ENCODE data around the gene BPIFB6.

The BPIFB6 gene

DNA sequence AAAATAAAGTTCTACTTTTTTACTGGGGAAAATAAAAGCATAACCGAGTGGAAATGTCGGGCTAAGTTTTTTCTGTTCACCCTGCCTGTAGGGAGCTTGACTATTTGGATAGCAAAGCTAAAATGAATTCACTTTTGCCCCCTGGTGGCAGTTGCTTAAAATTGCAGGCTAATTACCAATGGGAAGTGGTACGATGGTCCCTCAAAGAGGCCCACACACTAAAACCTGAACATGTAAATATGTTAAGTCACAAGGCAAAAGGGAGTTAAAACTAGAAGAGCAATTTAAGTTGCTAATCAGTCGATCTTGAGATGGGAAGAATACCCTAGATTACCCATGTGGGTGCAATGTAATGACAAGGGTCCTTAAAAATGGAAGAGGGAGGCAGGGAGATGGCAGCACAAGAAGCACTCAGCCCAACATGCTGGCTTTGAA lies 26.3 kb upstream of the BPIFB6 start:
- Histone ChIP-seq H3K9me3 (ENCODE audit: control insufficient read depth, low read depth, low read length) (no peaks in the 10 kb centered on the region), H3K27me3 (ENCODE audit: control insufficient read depth, insufficient read depth, low read length) (no peaks in the 10 kb centered on the region), H3K4me1 (ENCODE audit: control insufficient read depth, low read depth, low read length) (no peaks in the 10 kb centered on the region), H3K4me3 (ENCODE audit: low read length) (no peak overlapping the region), H3K27ac (ENCODE audit: low read length) (no peak overlapping the region), H3K36me3 (ENCODE audit: control insufficient read depth, low read depth, low read length) (no peaks in the 10 kb centered on the region), H3K9ac (ENCODE audit: low read length) (no peak overlapping the region)

DNA sequence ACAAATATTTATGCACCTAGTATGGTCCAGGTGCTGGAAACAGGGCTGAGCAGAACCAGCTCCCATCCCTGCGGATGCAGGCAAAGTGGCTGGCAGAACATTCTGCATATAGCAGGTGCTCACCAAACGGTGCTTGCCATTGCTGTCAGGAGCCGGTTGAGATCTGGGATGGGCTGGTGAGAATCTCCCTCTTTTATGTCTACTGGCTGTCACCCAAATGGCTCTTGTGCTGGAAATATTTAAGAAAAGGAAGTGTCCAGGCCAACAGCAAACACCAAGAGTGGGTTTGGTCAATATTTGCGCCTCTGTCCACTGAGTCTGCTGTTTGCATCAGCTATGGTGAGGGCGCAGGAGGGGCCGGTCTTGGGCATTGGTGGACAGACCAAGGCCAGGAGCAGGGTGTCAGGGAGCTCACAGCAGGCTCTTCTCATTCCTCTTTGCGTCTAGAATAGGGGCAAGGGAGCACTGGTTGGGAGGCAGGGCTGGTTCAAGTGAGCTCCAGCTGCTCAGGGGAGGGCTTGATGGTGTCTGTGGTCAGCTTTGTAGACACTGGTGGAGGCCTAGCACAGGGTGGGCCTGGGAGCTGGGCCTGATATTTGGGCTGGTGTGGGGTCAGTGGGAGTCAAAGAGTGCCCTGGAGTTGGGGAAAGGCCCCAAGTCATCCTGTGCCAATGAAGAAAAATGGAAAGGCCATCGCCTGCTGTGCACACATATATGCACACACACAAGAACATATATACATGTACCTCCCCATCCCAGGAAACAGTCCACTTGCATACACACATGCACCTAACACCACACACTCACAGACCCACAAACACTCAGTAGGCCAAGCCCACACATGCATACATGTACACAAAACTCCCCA lies 25.3 kb upstream of the BPIFB6 start:
- H3K9ac ChIP-seq (ENCODE audit: low read length): no peak overlapping the region
- no peaks in the 10 kb centered on the region for H3K36me3 ChIP-seq (ENCODE audit: control insufficient read depth, low read depth, low read length)
- no peak overlapping the region for H3K27ac ChIP-seq (ENCODE audit: low read length)
- no peaks in the 10 kb centered on the region for H3K4me1 ChIP-seq (ENCODE audit: control insufficient read depth, low read depth, low read length)
- H3K9me3 ChIP-seq (ENCODE audit: control insufficient read depth, low read depth, low read length): no peaks in the 10 kb centered on the region
- no peak overlapping the region for H3K4me3 ChIP-seq (ENCODE audit: low read length)
- H3K27me3 ChIP-seq (ENCODE audit: control insufficient read depth, insufficient read depth, low read length): no peaks in the 10 kb centered on the region

DNA sequence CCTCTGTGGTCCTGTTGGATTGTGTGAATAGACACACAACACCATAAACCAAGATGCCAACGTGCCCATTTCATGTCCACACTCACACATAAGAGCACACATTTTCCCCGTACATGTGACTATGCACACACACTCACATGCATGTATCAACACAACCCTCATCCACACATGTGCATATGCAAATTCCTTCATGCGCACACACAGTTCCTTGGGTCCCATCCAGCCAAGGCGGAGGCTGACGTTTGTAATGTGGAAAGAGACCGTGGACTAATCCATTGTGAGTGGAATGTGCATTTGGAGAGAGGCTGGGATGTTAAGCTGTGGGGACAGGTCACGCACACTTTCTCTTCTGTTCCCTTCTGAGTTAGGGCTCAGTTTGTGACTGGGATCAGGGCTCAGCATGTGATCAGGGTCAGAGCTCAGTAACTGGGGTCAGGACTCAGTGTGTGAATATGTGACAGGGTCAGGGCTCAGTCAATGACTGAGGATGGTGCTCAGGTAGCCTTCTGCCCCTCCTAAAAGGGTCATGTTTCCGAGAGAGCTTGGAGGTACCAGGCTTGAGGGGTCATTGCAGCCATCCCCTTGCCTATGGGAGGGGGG lies 24.6 kb upstream of the BPIFB6 start:
- no peaks in the 10 kb centered on the region for H3K4me1 ChIP-seq (ENCODE audit: control insufficient read depth, low read depth, low read length)
- no peaks in the 10 kb centered on the region for H3K27me3 ChIP-seq (ENCODE audit: control insufficient read depth, insufficient read depth, low read length)
- H3K36me3 ChIP-seq (ENCODE audit: control insufficient read depth, low read depth, low read length): no peaks in the 10 kb centered on the region
- H3K9me3 ChIP-seq (ENCODE audit: control insufficient read depth, low read depth, low read length): no peaks in the 10 kb centered on the region
- H3K9ac ChIP-seq (ENCODE audit: low read length): no peak overlapping the region
- H3K27ac ChIP-seq (ENCODE audit: low read length): no peak overlapping the region
- H3K4me3 ChIP-seq (ENCODE audit: low read length): no peak overlapping the region

DNA sequence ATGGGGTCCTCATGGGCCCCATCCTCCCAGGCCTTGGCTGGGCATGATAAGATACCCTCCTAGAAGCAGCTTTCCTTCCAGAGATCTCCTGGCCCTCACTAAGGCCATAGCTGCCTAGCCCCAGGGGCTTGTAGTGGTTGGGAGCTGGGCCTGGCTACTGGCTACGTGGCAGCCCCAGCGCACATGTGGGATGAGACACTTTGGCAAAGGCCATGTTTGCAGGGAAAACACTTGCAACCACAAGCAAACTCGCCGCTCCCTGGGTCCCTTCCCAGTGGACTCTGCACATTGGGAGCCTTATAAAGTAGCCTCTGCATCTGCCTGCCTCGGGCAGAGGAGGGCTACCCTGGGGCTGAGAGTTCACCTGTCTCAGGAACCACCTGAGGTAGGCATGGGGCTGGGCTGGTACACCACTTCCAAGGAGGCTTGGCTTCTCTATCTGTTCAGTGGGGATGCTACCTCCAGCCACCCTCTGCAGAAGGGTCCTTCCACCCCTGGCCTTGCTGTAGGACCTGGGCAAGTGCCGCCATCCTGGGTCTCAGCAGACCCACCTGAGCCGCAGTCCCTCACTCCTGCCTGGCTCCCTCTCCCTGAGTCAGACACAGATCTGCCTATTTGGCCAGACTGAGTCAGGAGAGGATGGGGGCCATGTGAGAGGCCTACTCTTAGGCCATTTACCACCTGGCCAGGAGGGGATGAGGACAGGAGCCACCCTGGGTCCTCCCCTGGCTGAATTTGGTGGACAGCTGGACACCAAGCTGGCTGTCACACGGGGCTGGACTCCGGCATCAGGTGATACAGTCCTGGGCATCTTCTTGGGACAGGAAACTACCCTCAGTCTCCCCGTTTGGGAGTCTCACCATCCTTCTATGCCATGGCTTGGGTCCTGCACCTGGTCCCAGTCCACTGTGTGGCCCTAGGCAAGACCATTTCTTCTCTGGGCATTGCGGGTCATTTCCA lies 23.8 kb upstream of the BPIFB6 start, which contains the start of gene BPIFB2:
BPIFB2 (plus strand) TSS at position 329 of the 960 bp plus-strand sequence. CDS start 871 bp downstream, outside the sequence.
- no peak within 1 kb of the TSS for H3K27ac ChIP-seq (ENCODE audit: low read length)
- no peaks in the 10 kb centered on the region for H3K4me1 ChIP-seq (ENCODE audit: control insufficient read depth, low read depth, low read length)
- H3K27me3 ChIP-seq (ENCODE audit: control insufficient read depth, insufficient read depth, low read length): no peaks in the 10 kb centered on the region
- H3K36me3 ChIP-seq (ENCODE audit: control insufficient read depth, low read depth, low read length): no peaks in the 10 kb centered on the region
- no peak within 1 kb of the TSS for H3K4me3 ChIP-seq (ENCODE audit: low read length)
- H3K9ac ChIP-seq (ENCODE audit: low read length): no peak within 1 kb of the TSS
- no peaks in the 10 kb centered on the region for H3K9me3 ChIP-seq (ENCODE audit: control insufficient read depth, low read depth, low read length)

DNA sequence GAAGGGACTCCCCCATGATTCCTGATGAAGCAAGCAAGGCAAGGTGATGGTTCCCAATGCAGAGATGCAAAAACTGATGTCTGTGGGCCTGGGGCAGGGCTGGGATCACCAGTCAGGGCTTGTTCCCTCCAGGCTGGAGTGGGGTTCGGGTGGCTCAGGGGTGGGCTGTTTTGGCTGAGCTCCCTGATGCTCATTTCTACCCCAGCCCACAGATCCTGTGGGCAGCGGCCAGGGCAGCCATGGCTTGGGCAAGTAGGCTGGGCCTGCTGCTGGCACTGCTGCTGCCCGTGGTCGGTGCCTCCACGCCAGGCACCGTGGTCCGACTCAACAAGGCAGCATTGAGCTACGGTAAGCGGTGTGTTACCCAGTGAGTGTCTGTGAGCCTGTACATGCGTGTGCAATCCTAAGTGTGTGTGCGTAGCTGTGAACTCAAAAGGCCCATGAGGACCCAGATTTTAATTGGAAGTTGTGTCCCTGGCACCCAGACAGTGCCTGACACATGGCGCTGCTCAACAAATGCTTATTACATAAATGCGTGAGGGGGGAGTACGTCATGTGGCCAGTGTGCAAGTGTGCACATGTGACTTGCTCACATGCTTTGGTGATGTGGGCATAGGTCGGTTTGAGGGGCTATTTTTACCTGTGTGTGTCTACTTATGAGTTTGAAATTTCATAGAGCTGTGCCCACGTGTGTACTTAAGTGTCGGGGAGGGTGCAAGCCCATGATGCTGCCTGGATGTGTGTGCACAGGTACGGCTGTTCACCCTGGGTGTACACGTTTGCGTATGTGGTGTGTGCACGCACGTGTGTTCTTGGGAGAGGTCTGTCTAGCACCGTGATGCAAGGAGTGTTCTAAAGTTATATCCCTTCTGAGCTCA lies 22.9 kb upstream of the BPIFB6 start:
- Histone ChIP-seq H3K4me3 (ENCODE audit: low read length) (no peak overlapping the region), H3K27ac (ENCODE audit: low read length) (no peak overlapping the region), H3K27me3 (ENCODE audit: control insufficient read depth, insufficient read depth, low read length) (no peaks in the 10 kb centered on the region), H3K9ac (ENCODE audit: low read length) (no peak overlapping the region), H3K9me3 (ENCODE audit: control insufficient read depth, low read depth, low read length) (no peaks in the 10 kb centered on the region), H3K4me1 (ENCODE audit: control insufficient read depth, low read depth, low read length) (no peaks in the 10 kb centered on the region), H3K36me3 (ENCODE audit: control insufficient read depth, low read depth, low read length) (no peaks in the 10 kb centered on the region)

DNA sequence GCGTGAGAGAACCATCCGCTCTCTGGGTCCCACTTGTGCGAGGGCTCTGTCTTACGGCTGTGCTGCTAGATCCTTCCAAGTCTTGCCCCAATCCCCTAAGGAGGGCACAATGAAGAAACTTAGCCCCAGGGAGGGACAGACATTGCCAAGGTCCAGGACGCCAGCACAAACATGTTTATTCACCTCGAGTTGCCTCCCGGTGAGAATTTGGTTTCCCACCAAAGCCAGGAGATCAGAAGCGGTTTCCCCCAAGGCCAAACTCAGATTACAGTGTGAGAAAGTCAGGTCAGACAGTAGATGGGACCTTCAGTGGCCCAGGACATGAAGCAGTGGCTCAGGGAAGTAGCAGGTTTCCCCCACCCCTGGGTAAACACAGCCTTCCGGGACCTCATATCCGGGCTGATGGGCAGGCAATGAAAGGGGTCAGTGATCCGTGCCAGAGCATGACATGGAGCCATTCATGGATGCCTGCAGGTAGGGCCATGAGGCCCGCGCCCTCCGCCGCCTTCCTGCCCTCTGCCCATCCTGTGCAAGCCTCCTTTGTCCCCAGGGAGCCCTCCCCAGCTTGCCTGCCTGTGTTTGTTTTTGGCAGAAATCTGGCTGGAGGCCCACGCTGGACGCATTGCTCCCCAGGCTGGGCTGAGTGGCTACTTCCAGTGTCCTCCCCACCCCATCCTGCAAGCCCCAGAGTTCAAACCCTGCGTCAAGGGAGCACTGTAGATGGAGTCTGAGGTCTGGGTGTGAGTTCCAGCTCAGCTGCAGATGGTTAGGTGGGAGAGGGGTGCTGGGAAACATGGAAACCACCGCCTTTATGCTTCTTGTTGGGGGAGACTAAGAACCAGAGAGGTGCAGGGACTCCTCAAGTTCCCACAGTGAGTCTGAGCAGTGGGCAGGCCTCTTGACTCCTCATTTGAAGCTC lies 22.0 kb upstream of the BPIFB6 start:
- H3K9ac ChIP-seq (ENCODE audit: low read length): no peak overlapping the region

DNA sequence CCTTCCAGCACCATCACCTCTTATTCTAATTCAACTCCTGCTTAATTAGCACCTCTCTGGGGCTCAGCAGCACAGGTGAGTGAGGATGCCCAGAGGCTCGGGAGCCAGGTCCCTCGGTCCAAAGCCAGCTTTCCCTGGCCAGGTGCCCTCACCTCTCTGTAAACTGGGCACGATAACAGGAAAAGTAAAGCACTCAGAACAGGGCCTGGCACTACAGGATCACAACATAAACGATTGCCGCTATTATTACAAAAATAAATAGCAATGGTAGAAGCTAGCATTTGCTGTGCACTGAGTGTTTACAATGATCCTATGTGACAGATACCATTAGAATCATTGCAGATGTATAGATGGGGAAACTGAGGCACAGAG lies 21.3 kb upstream of the BPIFB6 start:
- no peak overlapping the region for H3K27ac ChIP-seq (ENCODE audit: low read length)

More for the DNA sequence above, 22.0 kb upstream of the BPIFB6 start:
- Histone ChIP-seq H3K36me3 (ENCODE audit: control insufficient read depth, low read depth, low read length) (no peaks in the 10 kb centered on the region), H3K4me3 (ENCODE audit: low read length) (no peak overlapping the region), H3K27me3 (ENCODE audit: control insufficient read depth, insufficient read depth, low read length) (no peaks in the 10 kb centered on the region), H3K4me1 (ENCODE audit: control insufficient read depth, low read depth, low read length) (no peaks in the 10 kb centered on the region), H3K27ac (ENCODE audit: low read length) (no peak overlapping the region), H3K9me3 (ENCODE audit: control insufficient read depth, low read depth, low read length) (no peaks in the 10 kb centered on the region)

DNA sequence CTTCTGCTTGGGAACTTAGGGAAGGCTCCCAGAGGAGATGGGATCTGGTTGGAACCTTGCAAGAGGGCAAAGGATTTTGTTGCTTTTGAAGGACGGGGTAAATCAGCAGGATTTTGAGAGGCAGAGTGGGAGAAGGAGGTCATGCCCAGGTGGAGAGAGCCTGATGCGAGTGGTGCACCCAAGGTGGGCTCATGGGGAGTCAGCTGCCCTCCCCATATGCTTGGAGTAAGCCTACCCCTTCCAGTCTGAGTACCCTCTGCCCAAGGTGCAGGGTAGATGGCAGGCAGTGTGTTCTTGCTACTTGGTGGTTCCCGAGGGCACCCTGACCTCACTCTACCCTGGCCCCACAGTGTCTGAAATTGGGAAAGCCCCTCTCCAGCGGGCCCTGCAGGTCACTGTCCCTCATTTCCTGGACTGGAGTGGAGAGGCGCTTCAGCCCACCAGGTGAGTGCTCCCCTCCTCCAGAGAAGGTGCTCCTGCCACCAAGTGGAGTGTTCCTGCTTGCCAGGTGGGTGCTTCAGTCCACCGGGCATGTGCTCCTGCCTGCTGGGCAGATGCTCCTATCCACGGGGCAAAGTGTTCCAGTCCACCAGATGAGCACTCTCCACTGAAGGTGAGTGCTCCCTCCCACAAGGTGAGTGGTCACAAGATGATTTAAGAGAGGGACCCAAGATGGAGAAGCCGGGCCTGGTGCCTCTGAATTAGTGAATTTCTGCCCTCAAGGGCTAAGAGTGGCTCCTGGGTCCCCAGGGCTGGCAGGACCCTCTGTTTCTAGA lies 20.6 kb upstream of the BPIFB6 start:
- Histone ChIP-seq H3K27me3 (ENCODE audit: control insufficient read depth, insufficient read depth, low read length) (no peaks in the 10 kb centered on the region), H3K9me3 (ENCODE audit: control insufficient read depth, low read depth, low read length) (no peaks in the 10 kb centered on the region), H3K4me3 (ENCODE audit: low read length) (no peak overlapping the region), H3K4me1 (ENCODE audit: control insufficient read depth, low read depth, low read length) (no peaks in the 10 kb centered on the region), H3K9ac (ENCODE audit: low read length) (no peak overlapping the region), H3K27ac (ENCODE audit: low read length) (no peak overlapping the region), H3K36me3 (ENCODE audit: control insufficient read depth, low read depth, low read length) (no peaks in the 10 kb centered on the region)

More for the DNA sequence above, 21.3 kb upstream of the BPIFB6 start:
- H3K36me3 ChIP-seq (ENCODE audit: control insufficient read depth, low read depth, low read length): no peaks in the 10 kb centered on the region
- no peaks in the 10 kb centered on the region for H3K9me3 ChIP-seq (ENCODE audit: control insufficient read depth, low read depth, low read length)
- no peaks in the 10 kb centered on the region for H3K4me1 ChIP-seq (ENCODE audit: control insufficient read depth, low read depth, low read length)
- no peaks in the 10 kb centered on the region for H3K27me3 ChIP-seq (ENCODE audit: control insufficient read depth, insufficient read depth, low read length)
- no peak overlapping the region for H3K9ac ChIP-seq (ENCODE audit: low read length)
- H3K4me3 ChIP-seq (ENCODE audit: low read length): no peak overlapping the region

DNA sequence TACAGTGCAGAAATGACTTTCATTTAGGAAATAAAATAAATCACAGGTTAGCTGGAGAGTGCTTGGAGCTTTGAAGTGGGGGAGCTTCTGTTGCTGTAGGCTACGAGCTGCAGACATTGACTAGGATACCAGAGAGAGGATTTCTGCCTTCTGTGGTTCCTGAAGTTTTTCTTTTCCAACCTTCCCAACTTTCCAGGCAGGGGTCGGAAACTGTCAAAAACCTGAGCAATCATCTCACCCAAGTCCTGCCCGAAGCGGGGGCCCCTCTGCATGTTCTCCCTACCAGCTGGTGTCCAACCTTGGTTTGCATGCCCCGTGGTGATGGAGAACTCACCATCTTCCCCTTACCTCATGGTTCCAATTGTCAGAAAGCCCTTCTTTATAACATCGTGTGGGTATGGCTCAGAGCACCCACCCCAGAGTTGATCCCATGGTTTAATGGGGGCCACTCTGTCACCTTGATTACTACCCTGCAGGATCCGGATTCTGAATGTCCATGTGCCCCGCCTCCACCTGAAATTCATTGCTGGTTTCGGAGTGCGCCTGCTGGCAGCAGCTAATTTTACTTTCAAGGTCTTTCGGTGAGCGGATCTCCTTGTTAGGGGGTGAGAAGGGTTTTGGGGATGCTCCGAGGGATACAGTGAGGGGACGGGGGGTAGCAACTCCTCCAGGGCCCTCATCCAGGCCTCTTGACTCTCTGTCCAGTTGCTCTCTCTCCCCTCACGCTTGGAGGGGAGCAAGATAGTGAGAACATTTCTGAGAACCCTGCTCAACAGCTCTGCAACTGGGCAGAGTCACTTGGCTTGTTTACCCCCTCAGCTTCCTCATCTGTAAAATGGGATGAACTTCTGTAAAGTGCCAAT lies 18.9 kb upstream of the BPIFB6 start:
- H3K4me1 ChIP-seq (ENCODE audit: control insufficient read depth, low read depth, low read length): no peaks in the 10 kb centered on the region
- no peak overlapping the region for H3K4me3 ChIP-seq (ENCODE audit: low read length)
- H3K27me3 ChIP-seq (ENCODE audit: control insufficient read depth, insufficient read depth, low read length): no peaks in the 10 kb centered on the region
- H3K27ac ChIP-seq (ENCODE audit: low read length): no peak overlapping the region
- H3K36me3 ChIP-seq (ENCODE audit: control insufficient read depth, low read depth, low read length): no peaks in the 10 kb centered on the region
- no peak overlapping the region for H3K9ac ChIP-seq (ENCODE audit: low read length)
- no peaks in the 10 kb centered on the region for H3K9me3 ChIP-seq (ENCODE audit: control insufficient read depth, low read depth, low read length)
